ENCODE data around the gene NCAN. TPM values are rescaled to one million over a fixed set of nuclear protein-coding genes. Genes with fewer than 3 reads are reported as not detected.

Gene NCAN
- polyA plus RNA-seq, 1 donor (not counting 4 experiments of a cell fraction or from before 2014, with no cell fraction given), result not detected

DNA sequence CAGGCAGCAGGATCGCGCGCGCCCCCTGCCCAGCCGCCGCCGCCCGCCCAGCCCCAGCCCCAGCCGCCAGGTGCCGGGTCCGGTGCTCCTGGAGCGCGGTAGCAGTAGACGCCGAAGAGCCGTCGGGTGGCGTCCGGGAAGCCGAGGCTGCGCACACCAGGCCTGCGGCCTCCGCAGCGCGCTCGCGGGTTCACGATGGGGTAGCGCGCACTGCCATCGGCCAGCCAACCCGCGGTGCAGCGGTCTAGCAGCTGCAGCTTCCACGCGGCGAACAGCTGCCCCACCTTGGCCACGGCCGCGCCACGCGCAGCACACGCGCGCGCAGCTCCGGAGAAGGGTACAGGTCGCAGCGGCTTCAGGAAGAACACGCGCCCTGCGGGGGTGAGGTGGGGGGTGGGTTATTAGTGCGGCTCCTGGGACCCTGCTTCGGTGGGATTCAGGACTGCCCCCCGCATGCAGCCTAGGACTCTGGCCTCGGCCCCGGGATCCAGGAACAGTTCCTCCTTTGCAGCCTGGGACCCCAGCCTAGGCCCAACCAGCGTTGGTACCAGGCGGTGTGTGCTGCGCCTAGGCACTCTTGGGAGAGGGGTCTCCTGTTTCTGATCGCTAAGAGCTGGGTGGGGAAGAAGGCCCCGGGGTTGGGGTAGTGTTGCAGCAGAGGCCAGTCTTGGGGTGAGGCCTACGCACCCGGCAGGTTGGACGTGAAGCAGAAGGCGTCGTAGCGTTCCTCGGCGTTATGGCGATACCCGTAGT is 46.3 kb downstream of the NCAN start:
- Histone ChIP-seq H4K20me1 (ENCODE audit: control insufficient read depth, extremely low read depth, insufficient read depth, low read length) (no peaks in the 10 kb centered on the region), H3K36me3 (ENCODE audit: control insufficient read depth in 2 of 2, extremely low read depth in 1 of 2, insufficient read depth in 2 of 2, low read length in 2 of 2) (no peaks in the 10 kb centered on the region), H3K4me2 (ENCODE audit: control insufficient read depth, extremely low read depth, insufficient read depth, low read depth, low read length) (no peak overlapping the region), H3K4me1 (ENCODE audit: control insufficient read depth, extremely low read depth, insufficient read depth, low read length) (no peaks in the 10 kb centered on the region), H3K27ac (ENCODE audit: control insufficient read depth, insufficient read depth, low read length) (no peak overlapping the region), H2AFZ (ENCODE audit: control insufficient read depth, low read length) (no peak overlapping the region), H3K9ac (ENCODE audit: control insufficient read depth, extremely low read depth, insufficient read depth, low read length) (no peak overlapping the region), H3K9me3 (ENCODE audit: control insufficient read depth, low read depth, low read length) (no peaks in the 10 kb centered on the region), H3K4me3 (ENCODE audit: control insufficient read depth in 2 of 3, extremely low read depth in 1 of 3, insufficient read depth in 2 of 3, low read depth in 1 of 3, low read length in 3 of 3) (no peak overlapping the region), H3K9me1 (ENCODE audit: control insufficient read depth, extremely low read depth, insufficient read depth, low read length) (no peaks in the 10 kb centered on the region), H3K79me2 (ENCODE audit: control insufficient read depth, insufficient read depth, low read length) (no peaks in the 10 kb centered on the region), H3K27me3 (ENCODE audit: control insufficient read depth, extremely low read depth, insufficient read depth, low read length) (peaks cover 32% of the 10 kb centered on the region)
- DNase-seq (ENCODE audit: low read depth, low spot score), result no peak
- dilution Hi-C loops (cut with MboI; ENCODE audit: extremely low pct_ligation_motif_present, low sequenced_read_pairs), result no loop called here
- TF ChIP-seq CTCF (optimal IDR thresholded peaks at IDR 0.05 in 1 of 3, IDR thresholded peaks at IDR 0.05 in 1 of 3, conservative IDR thresholded peaks at IDR 0.05 in 1 of 3; ENCODE audit: extremely low read depth in 1 of 3, insufficient read depth in 2 of 3, low read length in 3 of 3), result no peak
- no peak for FAIRE-seq

- Histone ChIP-seq H3K9me1 (ENCODE audit: control insufficient read depth, extremely low read depth, insufficient read depth, low read length) (no peaks in the 10 kb centered on the region), H3K4me3 (ENCODE audit: control insufficient read depth in 2 of 3, extremely low read depth in 1 of 3, insufficient read depth in 2 of 3, low read depth in 1 of 3, low read length in 3 of 3) (no peak overlapping the region), H4K20me1 (ENCODE audit: control insufficient read depth, extremely low read depth, insufficient read depth, low read length) (no peaks in the 10 kb centered on the region), H3K9ac (ENCODE audit: control insufficient read depth, extremely low read depth, insufficient read depth, low read length) (no peak overlapping the region), H3K9me3 (ENCODE audit: control insufficient read depth, low read depth, low read length) (no peaks in the 10 kb centered on the region), H3K79me2 (ENCODE audit: control insufficient read depth, insufficient read depth, low read length) (no peaks in the 10 kb centered on the region), H3K4me2 (ENCODE audit: control insufficient read depth, extremely low read depth, insufficient read depth, low read depth, low read length) (no peak overlapping the region), H3K4me1 (ENCODE audit: control insufficient read depth, extremely low read depth, insufficient read depth, low read length) (no peaks in the 10 kb centered on the region), H2AFZ (ENCODE audit: control insufficient read depth, low read length) (no peak overlapping the region), H3K27me3 (ENCODE audit: control insufficient read depth, extremely low read depth, insufficient read depth, low read length) (peaks cover 38% of the 10 kb centered on the region), H3K27ac (ENCODE audit: control insufficient read depth, insufficient read depth, low read length) (no peak overlapping the region), H3K36me3 (ENCODE audit: control insufficient read depth in 2 of 2, extremely low read depth in 1 of 2, insufficient read depth in 2 of 2, low read length in 2 of 2) (no peaks in the 10 kb centered on the region)
- FAIRE-seq (no peak), DNase-seq (ENCODE audit: low read depth, low spot score) (no peak)
- TF ChIP-seq EZH2 (IDR thresholded peaks at IDR 0.05; ENCODE audit: low read length) (no peak), CTCF (optimal IDR thresholded peaks at IDR 0.05 in 1 of 3, IDR thresholded peaks at IDR 0.05 in 1 of 3, conservative IDR thresholded peaks at IDR 0.05 in 1 of 3; ENCODE audit: extremely low read depth in 1 of 3, insufficient read depth in 2 of 3, low read length in 3 of 3) (no peak)
- dilution Hi-C loops (cut with MboI; ENCODE audit: extremely low pct_ligation_motif_present, low sequenced_read_pairs), result no loop called here
Observed at GRCh38 chr19:19258589-19259338, 47.0 kb downstream of the NCAN start.

Measured in keratinocyte (primary cell).